HT1080 (cell line): ENCODE measurements around the gene OSTN. TPM values are rescaled to one million over a fixed set of nuclear protein-coding genes. Genes with fewer than 3 reads are reported as not detected.
A peak's percentile ranks its signal among the peaks of the same experiment; 100 is the strongest.
"Not testable (repeated sequence)": the region's sequence is repeated elsewhere in the genome, so short reads cannot be mapped to it uniquely, and the experiment has no call there.

Experiments used
- DNase-seq: peaks from one replicate; pipeline ENCODE4 v3.0.0-alpha.2; 2015; ENCODE audit warnings: low read depth
- polyA plus RNA-seq, 2 experiments: library from polyadenylated mRNA; depleted of rRNA; stranded (reverse); fragments of >200 nt; gene quantifications; 2 replicates each; pipeline ENCODE4 v1.2.3, GENCODE V29; 2015
- total RNA-seq: library from RNA; depleted of rRNA; stranded (reverse); fragments of >200 nt; shearing (Covaris generic); gene quantifications from 2 replicates; pipeline ENCODE4 v1.2.3, GENCODE V29; 2014; rRNA removed

Gene OSTN, protein sequence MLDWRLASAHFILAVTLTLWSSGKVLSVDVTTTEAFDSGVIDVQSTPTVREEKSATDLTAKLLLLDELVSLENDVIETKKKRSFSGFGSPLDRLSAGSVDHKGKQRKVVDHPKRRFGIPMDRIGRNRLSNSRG
- total RNA-seq, result not detected in 2 replicates
- not detected in 2 replicates for polyA plus RNA-seq (2015; cell fraction: cytosol; rRNA removed)
- not detected in 2 replicates for polyA plus RNA-seq (2015; cell fraction: nucleus; rRNA removed)

DNA sequence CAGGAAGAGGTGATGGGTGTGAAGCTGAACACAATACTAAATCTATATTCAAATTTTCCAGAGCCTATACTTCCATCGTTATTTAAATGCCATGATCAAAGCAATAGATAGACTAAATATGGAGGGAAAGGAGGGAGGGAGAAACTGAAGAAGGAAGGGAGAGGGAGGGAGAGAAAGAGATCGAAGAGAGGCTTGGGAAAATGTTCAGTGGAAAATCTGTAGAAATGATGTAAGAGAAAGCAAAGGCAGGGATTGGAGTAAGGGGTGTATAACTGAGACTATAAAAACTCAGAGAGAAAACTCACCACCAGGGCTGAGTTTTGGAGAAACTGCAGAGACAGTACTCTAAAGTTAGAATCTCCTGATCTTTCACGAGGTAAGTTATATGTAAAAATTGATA is at the start of gene OSTN:
Gene OSTN (plus strand): TSS at position 310 of the 400 bp plus-strand sequence. CDS start 13,292 bp downstream, outside the sequence.
- DNase-seq, result no peak

DNA sequence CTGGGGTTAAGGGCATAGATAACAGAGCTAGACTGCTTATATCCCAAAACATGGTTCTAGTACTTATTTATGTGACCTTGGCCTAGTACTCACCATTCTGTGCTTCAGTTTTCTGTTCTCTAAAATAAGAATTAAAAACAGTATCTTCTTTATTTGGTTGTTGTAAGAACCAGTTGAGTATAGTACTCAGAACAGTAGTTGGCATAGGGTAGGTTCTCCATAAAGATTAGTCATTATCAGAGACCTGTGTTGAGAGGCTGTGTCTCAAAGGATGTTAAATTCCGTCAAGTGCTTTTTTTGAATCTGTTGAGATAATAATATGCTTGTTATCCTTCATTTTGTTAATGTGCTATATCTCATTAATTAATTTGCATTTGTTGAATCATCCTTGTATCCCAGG is 47.4 kb upstream of the OSTN start:
- no peak for DNase-seq

DNA sequence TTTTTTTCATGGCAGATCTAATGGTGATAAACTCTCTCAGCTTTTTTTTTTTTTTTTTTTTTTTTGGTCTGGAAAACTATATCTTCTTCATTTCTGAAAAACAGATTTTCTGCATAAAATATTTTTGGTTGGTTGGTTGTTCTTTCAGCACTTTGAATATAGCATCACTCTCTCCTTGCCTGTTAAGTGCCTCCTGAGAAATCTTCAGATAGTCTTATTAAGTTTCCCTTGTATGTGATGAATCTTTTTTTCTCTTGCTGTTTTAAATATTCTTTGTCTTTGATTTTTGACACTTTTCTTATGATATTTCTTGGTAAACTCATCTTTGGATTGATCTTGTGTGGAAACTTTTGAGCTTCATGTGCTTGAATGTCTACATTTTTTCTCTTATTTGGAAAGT is 44.2 kb upstream of the OSTN start:
- DNase-seq, result no peak

DNA sequence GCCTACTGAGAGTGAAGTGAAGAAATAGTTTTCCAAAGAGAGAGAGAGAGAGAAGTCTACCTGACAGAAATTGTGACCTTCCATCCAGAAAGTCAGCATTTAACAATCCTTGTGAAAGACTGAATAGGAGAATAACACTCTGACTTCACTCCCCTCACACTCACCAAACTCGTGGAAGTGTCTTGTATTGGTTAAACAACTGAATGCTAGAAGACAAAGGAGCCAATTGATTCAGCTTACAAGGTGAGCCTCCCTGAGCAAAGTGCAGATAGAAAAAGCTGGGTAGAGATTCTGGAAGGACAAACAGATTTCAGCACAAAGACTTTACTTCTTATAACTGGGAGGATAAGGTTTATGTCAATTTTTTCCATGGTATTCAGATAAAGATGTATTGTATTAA is 40.8 kb upstream of the OSTN start:
- DNase-seq, result no peak

DNA sequence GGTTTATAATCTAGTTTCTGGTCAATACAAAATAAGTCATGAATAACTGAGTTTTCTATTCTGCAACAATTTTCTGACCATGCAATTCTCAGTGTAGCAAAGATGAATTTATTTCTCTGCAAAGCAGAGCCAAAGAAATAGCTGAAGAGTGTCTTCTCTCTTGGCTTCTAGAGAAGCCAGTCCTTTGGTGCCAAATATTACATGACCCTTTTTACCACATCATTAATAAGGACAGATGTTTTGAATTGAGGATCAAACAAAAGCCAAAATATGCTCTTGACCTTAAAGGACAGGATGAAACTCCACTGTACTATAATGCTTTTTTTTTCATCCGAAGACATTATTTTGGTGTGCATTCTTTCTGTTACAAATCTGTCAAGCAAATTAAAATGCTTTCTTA is 40.2 kb upstream of the OSTN start:
- no peak for DNase-seq

DNA sequence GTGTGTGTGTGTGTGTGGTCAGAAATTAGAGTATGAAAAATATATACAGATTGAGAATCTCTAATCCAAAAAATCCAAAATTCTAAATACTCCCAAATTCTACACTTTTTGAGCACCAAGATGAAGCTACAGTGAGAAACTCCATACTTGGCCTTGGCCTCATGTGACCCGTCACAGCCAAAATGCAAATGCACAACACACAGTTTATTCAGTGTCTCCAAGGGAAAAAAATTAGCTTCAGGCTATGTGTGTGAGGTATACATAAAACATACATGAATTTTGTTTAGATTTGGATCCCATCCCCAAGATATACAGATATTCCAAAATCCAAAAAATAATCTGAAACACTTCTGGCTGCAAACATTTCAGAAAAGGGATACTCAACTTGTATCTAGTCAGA is 33.2 kb upstream of the OSTN start:
- DNase-seq, result no peak

DNA sequence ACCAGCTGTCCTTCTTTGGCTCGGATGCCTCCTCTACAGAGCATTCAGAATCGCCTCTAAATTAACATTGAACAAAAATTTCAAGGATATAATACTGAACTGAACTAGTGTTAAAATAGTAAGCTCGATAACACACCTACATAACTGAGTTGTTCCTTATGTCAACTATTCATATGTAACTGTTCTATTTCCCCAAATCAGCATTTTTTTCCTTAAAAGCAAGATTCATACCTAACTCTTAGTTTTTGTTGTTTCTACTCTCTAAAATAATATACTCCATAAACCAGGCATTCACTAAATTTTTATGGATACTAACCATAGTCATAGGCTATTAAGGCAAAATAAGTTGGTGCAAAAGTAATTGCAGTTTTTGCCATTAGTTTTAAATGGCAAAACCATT is 32.7 kb upstream of the OSTN start:
- DNase-seq, result no peak

DNA sequence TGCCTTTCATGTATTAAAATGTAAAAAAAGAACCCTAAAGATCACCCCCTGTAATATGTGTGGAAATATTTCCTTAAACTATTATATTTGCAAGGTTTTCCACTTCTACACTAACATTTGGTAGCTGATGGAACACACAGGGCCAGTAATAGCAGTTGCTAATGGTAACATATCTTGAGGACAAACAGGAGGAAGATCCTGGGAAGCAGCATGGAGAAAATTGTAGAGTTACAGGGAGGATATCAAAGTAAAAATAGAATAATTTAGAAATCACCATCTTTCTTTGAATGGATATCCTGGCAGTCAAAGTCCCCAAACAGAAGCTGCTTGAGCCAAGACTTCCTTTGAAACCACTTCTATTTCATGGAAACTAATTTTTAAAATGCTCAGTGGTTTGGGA is 29.5 kb upstream of the OSTN start:
- DNase-seq, result no peak

DNA sequence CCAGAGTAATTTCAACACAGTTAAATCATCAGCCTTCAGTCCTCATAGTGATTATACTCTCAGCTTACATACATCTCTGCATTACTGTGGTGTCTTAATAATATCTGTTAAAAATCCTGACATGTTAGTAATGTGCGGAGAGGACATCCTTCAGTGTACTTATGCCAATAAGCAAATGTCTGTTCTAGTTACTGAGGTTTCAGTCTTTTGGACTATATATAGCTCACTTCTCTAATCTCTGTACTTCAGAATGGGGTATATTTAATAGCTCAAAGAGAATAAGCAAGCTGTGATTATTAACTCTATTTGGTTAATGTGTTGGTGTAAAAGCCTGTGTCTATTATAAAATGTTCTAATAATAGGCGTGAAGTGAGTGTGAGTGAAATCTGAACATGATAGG is 28.9 kb upstream of the OSTN start:
- DNase-seq, result no peak

DNA sequence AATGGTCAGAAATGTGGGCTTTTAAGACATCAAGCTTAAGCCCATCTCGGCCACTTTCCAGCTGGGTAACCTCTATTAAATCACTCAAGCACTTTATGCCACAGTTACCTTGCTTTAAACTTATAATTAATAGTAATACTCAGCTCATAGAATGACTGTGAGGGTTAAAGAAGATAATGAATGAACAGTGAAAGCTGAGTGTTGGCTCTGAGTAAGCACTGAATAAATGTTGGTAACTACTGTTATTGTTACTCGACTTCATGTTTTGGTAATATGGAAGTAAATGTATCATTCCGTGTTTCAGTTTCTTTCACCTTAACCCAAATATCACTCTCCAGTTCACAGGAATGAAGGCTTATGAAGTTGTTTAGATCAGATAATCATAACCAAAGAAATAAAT is 23.9 kb upstream of the OSTN start:
- DNase-seq, result no peak

DNA sequence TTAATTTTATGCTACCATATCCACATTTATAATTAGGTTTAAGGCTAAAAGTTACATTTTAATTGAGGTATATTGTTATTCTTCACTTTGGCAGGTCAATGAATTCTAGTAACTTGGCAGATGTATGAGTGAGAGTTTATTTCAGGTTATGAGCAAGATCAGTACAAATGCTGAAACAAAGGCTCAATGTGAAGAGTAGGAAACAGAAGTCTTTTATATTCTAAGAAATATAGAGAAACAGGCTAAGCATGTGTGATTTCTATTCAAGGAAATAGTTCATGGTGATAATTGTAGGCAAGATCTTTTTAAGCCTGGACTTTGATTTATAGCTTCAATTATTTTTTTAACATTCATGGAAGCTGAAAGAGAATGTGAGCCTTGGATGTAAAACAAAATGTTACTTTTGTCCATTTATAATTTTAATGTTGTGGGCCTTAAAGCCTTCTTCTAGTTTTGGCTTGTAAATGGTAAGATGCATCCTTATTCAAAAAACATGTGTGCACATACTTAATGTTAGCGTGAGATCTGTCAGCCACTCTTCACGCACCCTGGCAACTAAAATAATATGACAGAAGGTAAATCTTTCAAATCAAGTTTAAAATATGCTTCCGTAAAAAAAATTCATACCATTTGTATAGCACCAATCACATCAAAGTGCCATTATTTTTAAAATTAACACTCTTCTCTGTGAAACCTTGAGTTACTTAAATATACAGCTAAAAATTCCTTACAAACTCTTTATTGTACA is 22.8 kb upstream of the OSTN start:
- DNase-seq, result no peak

DNA sequence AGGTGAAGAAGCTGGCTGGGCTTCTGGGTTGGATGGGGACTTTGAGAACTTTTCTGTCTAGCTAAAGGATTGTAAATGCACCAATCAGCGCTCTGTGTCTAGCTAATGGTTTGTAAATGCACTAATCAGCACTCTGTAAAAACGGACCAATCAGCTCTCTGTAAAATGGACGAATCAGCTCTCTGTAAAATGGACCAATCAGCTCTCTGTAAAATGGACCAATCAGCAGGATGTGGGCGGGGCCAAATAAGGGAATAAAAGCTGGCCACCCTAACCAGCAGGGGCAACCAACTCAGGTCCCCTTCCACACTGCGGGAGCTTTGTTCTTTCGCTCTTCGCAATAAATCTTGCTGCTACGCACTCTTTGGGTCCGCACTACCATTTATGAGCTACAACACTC is 13.7 kb upstream of the OSTN start:
- not testable (repeated sequence) for DNase-seq

DNA sequence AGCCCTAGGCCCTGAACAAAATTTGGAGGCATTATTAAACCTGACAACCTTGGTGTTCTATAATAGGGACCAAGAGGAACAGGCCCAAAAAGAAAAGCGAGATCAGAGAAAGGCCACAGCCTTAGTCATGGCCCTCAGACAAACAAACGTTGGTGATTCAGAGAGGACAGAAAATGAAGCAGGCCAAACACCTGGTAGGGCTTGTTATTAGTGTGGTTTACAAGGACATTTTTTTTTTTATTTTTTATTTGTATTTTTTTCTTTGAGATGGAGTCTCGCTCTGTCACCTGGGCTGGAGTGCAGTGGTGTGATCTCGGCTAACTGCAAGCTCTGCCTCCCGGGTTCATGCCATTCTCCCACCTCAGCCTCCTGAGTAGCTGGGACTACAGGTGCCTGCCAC is 10.8 kb upstream of the OSTN start:
- peak; percentile 31 for DNase-seq

DNA sequence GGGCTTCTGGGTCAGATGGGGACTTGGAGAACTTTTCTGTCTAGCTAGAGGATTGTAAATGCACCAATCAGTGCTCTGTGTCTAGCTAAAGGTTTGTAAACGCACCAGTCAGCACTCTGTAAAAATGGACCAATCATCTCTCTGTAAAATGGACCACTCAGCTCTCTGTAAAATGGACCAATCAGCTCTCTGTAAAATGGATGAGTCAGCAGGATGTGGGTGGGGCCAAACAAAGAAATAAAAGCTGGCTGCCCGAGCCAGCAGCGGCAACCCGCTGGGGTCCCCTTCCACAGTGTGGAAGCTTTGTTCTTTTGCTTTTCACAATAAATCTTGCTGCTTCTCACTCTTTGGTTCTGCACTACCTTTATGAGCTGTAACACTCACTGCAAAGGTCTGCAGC is 6.8 kb upstream of the OSTN start:
- DNase-seq, result not testable (repeated sequence)

DNA sequence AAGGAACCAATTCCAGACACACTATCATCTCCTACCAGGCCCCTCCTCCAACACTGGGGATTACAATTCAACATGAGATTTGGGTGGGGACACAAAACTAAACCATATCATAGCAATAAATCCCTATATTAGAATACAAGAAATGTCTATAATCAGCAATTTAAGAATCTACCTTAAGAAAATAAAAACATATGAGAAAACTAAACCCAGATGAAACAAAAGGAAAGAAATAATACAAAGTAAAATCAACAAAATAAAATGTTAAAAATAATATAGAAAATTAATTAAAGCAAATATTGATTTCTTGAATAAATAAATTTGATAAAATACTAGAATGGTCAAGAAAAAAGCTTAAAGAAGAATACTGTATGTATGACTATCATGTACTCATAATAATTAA is 6.1 kb upstream of the OSTN start:
- DNase-seq, result no peak

DNA sequence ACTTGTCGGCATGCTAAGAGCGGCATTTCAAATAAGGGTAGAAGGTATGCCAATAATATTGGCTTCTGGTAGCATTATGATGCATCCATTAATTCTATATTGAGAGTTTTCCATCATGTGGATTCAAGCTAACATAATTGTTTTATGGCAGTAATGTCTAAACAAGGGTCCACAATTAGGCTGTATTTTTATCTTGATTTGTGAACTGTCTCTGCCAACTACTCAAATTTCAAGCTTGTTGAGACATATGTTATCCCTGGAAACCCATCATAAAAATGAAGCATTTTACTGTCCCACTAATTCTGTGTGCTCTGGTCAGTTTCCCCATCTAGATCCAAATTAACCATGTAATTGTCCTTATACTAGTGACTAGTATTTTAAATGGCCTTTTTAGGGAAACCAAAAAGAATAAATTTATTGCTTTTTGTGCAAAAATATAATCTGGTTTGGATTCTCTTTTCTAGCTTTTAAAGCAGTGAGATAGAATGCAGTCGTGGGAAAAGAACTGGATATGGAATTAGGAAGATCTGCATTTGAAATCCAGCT is 1.2 kb upstream of the OSTN start:
- DNase-seq, result no peak

DNA sequence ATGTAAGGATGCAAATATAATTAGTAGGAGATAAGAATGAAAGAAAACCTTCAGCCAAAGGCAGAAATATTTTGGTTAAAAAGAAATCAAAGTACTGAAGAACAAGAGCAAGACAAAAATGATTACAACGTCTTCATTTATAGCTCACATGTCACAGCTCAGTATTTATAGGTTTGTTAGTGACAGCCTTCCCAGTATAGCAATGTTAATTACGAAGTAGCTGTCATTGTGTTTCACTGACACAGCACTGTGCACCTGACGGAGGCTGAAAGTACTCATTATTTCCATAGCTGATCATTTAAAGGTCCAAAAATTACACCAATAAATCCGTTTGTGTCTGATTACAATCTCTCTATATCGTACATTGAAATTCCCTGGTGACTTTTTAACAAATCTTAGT is 561 bp upstream of the OSTN start:
- no peak for DNase-seq

DNA sequence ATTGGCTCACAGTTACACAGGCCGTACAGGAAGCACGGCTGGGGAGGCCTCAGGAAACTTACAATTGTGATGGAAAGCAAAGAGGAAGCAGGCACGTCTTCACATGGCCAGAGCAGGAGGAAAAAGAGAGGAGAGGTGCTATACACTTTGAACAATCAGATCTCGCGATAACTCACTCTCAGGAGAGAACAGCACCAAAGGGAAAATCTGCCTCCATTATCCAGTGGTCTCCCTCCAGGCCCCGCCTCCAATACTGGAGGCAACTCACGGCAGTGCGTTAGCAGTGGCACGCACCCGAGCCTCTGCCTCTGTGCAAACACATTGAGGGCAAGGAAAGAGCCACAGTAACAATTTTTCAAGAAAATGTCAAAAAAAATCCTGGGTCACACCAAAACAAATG is 11.0 kb downstream of the OSTN start:
- DNase-seq, result no peak

DNA sequence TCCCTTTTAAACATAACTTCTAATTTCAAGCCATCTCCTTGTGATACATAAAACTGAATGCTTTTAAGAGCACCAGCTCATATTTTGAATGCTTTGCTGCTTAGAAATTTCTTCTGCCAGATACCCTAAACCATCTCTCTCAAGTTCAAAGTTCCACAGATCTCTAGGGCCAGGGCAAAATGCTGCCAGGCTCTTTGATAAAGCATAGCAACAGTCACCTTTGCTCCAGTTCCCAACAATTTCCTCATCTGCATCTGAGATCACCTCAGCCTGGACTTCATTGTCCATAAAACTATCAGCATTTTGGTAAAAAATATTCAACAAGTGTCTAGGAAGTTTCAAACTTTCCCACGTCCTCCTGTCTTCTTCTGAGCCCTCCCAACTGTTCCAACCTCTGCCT is 17.5 kb downstream of the OSTN start:
- DNase-seq, result no peak

DNA sequence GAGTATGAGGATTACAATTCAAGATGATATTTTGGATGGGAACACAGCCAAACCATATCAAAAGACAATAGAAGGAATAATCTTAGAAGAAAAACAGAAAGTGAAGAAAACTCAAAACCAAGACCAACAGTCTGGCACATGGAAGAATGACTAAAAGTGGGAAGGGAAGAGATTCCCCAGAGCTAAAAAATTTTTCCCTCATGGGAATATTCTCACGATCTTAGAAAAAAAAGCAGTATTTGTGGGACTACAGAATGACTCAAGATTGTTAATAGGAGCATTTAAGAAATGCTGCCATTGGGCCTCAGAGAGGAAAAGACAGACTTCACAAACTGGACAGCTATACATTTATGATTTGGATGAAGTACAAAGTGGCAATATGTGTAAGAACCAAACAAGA is 18.3 kb downstream of the OSTN start:
- DNase-seq, result no peak

DNA sequence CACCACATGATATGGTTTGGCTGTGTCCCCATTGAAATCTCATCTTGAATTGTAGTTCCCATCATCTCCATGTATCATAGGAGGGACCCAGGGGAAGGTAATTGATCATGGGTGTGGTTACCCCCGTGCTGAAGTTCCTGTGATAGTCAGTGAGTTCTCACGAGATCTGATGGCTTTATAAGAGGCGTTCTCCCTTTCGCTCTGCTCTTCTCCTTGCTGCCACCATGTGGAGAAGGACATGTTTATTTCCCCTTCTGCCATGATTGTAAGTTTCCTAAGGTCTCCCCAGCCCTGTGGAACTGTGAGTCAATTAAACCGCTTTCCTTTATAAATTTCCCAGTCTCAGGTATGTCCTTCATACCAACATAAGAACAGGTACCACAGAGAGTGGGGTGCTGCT is 21.9 kb downstream of the OSTN start:
- DNase-seq, result peak; percentile 39

DNA sequence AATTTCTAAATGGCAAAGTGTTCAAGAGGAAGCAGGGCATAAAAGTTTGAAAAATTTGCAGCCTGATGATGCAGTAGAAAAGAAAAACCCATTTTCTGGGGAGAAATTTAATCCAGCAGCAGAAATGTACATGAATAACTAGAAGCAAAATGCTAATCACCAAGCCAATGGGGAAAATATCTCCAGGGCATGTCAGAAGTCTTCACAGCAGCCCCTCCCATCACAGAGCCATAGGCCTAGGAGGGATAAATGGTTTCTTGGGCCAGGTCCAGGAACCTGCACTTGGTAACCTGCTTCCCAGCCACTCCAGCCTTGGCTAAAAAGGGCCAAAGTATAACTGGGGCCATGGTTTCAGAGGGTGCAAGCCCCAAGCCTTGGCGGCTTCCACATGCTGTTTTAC is 22.6 kb downstream of the OSTN start:
- no peak for DNase-seq

DNA sequence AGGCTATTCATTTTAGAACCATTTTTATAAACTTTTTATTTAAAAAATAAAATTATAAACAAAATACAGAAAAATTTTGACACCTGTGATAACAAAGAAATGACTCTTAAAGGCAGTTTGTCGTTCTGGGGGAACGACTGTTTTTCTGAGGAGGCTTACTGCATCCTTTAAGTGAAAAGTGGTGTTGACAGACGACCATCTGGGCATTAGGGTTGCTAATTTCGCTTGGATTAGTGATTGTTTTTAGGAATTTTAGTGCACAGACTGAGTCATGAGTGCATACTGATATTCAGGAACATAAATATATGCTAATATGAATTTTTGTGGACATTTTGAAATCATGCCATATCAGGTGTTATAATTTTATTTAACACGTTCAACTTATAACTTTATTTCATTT is 28.5 kb downstream of the OSTN start:
- DNase-seq, result no peak
